Hypothalamus (tissue), 51 donors: ENCODE measurements around the gene TLE3.

ENCODE experiments used
- DNase-seq, 51 donors: peaks; one replicate each; lab custom pipeline; 2025; lab: John Stamatoyannopoulos, UW

The TLE3 gene

DNA sequence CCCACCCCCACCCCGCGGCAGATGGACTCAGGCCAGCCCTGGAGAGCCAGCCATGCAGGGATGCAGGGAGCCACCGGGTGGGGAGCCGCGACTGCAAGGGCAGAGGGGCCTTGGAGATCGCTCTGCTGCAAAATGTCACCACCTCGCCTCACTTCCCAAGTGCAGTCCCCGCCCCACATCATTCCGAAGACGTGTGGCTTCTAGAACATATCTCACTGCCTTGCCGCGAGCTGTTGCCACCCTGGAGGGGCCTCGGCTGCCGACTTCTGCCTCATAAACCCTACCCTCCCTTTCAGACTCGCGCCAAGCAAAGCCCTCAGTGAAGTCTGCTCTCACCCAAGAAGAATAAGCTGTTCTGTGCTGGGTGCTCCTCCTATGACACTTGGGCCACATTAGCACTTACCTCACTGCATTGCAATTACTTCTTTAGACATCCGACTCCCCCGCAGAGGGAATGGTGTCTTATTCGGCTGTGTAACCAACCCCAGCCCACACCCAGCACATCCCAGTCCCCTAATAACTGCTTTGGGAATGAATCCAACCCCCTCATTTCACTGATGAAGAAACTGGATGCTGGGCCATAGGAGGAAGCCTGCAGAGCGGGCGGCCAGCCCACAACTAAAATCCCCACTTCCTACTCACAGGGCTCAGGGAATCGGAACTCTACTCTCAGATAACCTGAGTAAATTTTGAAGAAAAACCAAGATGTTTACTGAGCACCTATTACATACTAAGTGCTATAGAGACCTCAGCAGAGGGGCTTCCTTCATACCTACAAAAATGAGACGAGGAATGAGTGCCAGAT, 8.6 kb downstream of the TLE3 start:
- peak in 5 of 51 donors; percentile 14 to 27 (median 22) for DNase-seq

GRCh38 chr15:70088455-70088854, 9.3 kb downstream of the TLE3 start:
- DNase-seq: no peak

DNA sequence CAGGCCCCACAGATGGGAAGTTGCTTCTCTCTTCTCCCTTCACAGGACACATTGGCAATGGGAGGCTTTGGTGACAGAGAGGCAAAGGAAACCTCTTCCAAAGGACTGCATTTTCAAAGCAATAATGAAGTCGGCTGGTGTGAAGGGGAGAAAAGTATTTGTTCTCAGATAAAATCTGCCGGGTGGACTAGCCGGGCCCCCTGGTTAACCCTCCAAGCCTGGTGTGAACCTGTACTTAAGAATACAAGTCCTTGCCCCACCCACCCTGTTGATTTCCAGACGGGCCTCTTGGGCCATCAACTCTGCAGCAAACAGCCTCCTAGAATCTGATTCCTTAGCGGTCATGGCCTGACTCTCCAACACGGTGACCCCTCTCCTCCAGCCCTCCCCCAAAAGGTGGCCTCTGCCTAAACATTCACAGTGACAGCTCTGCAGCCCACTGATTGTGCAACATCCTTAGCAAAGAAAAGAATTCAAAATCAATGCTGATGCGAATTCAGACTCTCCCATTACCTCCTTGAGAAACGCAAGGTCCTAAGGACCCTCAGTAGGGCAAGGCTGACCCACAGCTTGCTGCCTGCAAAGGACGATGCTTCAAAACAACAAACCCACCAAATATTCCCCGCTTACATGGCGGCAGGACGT, 9.9 kb downstream of the TLE3 start:
- DNase-seq: no peak

GRCh38 chr15:70086636-70087035, 11.1 kb downstream of the TLE3 start:
- DNase-seq: peak in 1 of 51 donors; percentile 13

GRCh38 chr15:70084461-70084860, 13.3 kb downstream of the TLE3 start:
- DNase-seq: no peak

GRCh38 chr15:70083946-70084345, 13.8 kb downstream of the TLE3 start:
- no peak for DNase-seq

DNA sequence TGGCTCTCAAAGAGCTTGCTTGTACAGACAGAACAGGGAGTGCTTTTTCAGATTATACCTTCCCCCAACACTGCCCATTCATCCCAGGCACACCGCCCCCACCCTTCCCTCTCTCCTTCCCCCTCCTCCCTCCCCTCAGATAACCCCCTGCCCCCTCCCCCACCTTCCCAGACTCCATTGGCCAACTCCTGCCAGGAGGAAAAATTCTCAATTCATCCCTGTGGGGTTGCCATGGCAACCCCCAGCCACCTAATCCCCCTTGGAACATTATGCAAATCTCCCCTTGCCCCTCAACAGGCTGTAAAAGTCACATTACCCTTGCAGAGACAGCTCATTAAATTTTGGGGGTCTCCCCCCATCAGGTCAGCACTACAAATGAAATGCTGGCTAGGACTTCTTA, 14.3 kb downstream of the TLE3 start:
- peak in 3 of 51 donors; percentile 8 to 19 (median 17) for DNase-seq

DNA sequence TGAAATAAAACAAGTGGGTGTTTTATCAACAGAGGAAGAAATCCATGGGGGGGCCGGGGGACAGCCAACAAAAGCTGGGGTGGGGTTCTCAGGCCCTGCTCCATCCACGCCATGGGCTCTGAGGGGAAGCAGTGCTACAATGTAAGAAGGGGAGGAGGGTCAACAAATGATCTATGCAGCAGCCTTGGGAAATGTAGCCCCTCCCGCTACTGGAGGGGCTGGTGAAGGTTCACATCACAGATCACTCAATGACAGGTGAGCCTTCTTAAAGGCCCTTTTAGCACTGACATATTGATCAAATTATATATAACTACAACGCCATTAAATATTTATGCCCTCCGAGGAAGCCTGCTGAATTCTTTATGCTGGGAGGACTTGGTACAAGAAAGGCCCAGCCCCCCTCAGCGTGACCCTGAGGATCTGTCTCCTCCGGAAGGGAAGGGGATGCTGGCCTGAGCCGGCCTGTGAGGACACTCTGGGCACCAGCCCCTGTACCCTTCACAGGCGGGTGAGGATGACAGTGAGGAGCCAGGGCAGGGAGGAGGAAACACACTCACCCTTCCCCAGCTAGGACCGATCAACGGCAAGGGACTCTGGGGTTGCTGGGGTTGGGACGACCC, 15.3 kb downstream of the TLE3 start:
- no peak for DNase-seq

GRCh38 chr15:70081612-70082011, 16.1 kb downstream of the TLE3 start:
- no peak for DNase-seq

GRCh38 chr15:70080347-70080746, 17.4 kb downstream of the TLE3 start:
- DNase-seq: no peak

GRCh38 chr15:70079888-70080287, 17.8 kb downstream of the TLE3 start:
- DNase-seq: no peak

DNA sequence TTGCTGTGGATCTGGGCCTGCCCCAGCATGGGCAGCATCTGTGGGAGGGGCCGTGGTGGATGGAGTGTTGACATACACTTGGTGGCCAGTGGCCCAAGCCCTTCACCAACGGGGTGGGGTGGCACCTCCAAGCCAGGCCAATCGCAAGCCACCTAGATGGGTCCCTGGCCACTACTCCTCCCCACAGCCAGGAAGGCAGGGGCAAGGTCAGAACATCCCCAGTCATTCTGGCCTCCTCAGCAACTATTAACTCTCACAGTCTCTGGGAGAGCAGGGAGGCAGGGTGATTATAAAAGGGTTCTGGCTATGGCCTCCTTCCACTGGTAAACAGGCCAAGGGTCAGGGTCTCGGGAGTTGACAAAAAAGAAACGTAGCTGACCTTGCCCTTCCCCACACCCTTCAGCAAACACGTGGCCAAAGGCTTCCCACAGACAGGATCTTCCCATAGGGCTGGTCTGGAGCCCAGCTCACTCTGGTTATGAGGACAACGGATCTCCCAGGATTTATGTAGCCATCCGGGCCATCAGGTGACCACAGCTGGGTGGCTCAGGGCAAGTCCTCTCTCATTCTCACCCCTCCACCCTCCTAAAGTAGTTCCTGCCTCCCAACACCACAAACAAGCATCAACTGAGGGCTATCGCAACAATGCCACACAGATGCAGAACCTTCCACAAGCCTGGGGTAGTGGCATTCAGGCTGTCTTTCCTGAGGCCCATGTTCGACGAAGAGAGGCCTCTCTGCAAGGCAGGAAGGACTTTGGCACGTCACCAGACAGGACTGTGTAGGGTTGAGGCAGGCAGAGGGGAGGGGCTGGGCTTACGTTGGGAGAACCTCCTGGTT, 18.9 kb downstream of the TLE3 start:
- no peak for DNase-seq

DNA sequence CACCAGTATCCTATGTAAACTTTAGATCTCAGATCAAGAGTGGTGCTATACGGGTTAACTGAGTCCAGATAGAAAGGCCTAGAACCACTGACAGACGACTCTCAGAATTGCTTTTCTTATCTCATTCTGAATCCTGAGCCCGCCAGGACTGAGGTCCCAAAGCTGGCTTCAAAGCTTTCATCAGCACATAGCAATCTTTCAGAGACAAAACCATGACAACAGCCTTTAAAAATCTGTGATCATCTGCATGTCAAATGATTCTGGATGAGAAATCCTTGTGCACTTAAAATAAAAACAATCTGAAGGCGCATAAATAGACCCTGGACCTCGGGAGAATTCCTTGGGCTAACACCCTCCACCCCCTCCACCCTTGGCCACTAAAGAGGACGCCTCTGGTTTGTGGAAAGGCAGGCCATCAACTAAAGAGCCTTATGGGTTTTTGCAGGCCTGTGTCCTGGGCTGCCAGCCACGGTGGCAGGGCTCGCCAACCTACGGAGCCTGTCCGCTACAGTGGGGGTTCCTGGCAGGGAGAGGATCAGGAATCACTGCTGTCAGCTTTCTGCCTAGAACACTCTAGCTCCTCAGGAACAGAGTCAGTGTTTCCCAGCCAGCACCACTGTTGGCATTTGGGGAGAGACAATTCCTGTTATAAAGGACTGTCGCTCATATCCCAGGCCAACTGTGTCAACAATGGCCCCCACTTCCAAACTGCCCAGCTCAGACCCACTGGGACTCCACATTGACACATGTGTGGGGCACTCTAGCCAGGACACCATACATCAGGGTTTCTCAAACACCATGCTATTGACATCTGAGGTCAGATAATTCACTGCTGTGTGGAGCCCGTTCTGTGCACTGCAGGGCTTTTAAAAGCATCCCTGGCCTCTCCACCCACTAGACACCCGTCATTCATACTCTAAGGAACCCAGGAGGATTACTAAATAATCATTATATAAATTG, 20.2 kb downstream of the TLE3 start:
- peak in 27 of 51 donors; percentile 20 to 78 (median 52) for DNase-seq

GRCh38 chr15:70074380-70074779, 23.3 kb downstream of the TLE3 start:
- DNase-seq: no peak

GRCh38 chr15:70072479-70072878, 25.2 kb downstream of the TLE3 start:
- no peak for DNase-seq

- no peak for DNase-seq
These were observed 25.9 kb downstream of the TLE3 start for GRCh38 chr15:70071799-70072198.

- DNase-seq: no peak
These were observed 28.0 kb downstream of the TLE3 start for GRCh38 chr15:70069716-70070115.

DNA sequence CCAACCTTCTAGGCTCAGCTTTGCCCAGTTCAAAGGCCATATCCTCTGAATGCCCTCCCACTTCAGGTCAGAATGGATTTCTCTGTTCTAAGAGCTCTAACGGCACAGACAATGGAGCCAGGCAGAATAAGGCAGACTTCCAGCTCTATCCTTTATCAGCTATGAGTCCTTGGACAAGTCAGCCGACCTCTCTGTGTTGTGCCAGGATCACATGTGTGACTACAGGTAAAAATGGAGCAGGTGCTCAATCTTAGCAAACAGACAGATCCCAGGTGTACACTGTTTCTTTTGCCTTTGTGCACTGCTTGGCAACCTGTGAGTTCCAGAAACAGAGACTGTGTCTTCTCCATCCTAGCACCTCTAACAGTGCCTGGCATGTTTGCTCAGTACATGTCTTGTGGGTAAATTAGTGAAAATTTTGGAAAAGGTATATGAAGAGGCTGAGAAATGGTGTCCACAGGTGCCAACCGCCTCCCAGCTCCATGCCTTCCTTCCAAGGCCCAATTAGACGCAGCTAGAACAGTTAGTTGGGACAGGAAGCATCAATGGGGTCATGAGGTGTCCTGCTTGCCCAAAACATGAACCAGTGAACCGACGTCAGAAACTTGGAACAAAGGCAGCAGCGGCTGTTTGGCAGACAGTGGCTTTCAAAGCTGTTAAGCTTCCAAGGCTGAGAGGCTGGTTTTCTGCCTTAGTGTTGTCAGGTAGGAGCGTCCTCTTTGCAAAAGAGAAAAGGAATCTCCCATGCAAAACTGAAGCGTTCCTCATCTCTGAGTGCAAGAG, 28.7 kb downstream of the TLE3 start:
- DNase-seq: peak in 12 of 51 donors; percentile 21 to 52 (median 32)

GRCh38 chr15:70067681-70068080, 30.0 kb downstream of the TLE3 start:
- peak in 3 of 51 donors; percentile 34 to 48 (median 39) for DNase-seq
